Activated effector memory CD4-positive, alpha-beta T cell treated with Interleukin-2 at 50 U/mL for 16 hours (primary cell): ENCODE data around the gene HNMT.
"Not testable (repeated sequence)": the region's sequence is repeated elsewhere in the genome, so short reads cannot be mapped to it uniquely, and the experiment has no call there.

Experiments used
- DNase-seq: peaks from one replicate; pipeline ENCODE4 v3.0.0-alpha.2; 2020

The HNMT gene

DNA sequence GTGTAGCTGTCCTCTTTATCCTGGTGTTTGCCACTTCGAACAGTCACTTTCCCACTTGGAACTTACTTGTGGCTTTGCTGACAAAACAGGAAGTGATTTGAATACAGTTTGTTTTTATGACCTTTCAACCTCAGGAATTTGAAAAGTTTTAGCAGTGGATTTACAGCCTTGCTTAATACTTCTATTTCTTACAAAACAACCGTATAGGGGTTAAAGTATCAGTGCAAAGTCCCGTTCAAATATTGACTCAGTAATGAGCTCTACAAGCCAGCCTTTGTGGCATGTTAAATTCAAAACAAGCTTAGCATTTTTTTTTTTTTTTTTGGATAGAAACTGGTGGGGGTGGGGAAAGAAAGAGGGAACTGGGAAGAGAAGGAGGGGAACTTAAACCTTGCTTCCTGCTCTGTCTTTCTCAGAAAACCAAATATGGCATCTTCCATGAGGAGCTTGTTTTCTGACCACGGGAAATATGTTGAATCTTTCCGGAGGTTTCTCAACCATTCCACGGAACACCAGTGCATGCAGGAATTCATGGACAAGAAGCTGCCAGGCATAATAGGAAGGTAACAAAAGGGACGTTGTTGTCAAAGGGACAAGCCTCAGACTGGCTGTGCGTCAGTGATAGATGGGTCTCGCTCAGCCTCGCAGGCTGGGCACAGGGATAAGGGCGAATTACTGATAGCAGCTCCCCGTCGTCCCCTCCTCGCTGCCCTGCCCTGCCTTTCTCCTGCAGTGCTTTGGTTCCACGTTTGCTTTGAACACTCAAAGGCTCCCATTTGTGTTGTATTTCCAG, at the start of gene HNMT:
Gene HNMT (plus strand): TSS at position 408 of the 793 bp plus-strand sequence. CDS start 19 bp downstream, at position 427.
- no peak for DNase-seq

DNA sequence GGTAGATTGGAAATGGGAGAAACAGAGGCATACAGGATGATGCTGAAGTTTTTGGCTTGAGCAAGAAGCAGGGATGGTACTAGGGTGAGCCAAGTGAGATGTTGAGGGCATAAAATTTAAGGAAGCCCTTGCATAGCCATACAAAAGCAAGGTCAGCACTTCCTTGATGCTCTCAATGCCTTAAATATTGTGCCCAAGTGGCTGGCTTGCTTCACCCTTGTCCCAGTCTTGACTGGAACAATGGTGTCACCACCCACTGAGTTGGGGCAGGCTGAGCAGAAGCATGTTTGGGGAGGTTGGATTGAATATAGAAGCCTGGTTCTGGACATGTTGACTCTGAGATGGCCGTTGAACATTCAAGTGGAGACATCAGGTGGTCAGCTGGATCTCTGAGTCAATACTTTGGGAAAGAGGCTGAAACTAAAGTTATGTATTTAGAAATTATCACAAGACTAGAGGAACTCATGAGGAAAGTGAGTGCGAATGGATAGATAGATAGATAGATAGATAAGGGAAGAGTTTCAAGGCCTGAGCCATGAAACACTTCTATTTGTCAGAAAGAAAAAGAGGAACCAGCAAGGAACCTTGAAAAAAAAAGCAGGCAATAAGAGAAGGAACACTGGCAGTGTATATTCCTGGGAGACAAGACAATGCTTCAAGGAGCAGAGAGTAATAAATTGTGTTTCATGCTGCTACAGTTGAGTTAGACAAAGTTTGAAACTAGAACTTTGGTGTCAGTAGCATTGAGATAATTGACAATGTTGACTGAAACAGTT, 43.0 kb upstream of the HNMT start:
- no peak for DNase-seq

DNA sequence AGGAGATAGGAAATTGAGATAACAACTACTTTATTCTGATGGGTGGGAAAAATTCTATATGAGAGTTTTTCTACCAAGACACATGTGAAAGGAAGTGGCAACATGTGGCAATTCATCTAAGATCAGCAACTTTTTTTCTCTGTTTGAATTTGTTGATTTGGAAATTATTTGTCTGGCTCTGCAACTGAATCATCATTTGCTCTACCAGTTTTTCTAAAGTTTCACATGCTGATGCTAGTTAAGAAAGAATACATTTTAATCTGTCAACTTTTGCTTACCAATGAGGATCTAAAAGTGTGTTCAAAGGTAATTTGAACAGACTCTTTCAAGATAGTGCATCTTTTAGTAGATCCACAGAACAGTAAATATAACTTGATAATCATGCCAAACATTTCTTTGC, 42.1 kb upstream of the HNMT start:
- not testable (repeated sequence) for DNase-seq

DNA sequence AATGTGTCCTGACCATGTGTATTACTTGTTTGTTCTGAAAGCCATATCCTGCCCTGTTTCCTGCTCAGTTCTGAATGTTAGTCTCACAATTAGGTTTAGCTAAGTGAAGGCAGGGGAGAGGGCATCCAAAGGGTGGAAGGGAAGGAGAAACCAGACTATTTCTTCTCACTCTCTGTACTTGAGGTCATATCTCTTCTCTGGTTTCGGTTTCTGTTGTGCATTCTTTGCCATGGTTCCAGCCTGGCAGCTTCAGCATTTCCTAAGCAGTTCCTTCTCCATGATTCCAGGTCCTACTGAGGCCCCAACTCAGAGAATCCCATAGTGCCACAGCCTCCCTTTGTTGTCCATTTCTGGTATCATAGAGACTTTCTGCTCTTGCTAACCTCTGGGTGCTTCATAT, 40.3 kb upstream of the HNMT start:
- DNase-seq = no peak

DNA sequence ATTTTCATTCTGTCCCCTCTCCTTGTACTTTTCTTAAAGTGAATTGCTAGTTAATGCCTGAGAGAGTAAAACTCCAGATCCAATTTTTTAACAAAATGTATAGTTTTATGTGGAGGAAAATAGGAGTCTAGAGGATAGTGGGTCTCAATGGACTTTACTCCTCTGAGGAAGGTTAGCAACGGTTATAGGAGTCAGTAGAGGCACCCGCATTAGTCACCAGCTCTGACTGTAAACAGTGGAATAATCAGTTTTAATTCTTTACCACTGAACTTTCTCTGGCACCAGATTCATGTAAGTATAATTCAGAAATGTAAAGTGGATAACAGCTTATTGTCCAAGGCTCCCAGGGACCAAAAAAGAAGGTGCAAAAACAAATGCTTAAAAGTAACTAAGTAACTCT, 38.7 kb upstream of the HNMT start:
- no peak for DNase-seq

DNA sequence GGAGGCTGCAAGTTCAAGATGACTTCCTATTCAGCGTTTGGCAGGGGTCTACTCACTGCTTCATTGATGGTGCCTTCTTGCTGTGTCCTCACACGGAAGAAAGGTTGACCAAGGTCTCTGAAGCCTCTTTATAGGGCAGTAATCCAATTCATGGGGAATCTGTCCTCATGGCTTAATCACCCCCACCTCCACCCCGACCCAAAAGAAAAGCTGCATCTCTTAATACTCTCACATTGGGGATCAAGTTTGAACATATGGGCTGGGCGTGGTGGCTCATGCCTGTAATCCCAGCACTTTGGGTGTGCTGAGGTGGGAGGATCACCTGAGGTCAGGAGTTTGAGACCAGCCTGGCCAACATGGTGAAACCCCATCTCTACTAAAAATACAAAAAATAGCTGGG, 36.4 kb upstream of the HNMT start:
- no peak for DNase-seq

DNA sequence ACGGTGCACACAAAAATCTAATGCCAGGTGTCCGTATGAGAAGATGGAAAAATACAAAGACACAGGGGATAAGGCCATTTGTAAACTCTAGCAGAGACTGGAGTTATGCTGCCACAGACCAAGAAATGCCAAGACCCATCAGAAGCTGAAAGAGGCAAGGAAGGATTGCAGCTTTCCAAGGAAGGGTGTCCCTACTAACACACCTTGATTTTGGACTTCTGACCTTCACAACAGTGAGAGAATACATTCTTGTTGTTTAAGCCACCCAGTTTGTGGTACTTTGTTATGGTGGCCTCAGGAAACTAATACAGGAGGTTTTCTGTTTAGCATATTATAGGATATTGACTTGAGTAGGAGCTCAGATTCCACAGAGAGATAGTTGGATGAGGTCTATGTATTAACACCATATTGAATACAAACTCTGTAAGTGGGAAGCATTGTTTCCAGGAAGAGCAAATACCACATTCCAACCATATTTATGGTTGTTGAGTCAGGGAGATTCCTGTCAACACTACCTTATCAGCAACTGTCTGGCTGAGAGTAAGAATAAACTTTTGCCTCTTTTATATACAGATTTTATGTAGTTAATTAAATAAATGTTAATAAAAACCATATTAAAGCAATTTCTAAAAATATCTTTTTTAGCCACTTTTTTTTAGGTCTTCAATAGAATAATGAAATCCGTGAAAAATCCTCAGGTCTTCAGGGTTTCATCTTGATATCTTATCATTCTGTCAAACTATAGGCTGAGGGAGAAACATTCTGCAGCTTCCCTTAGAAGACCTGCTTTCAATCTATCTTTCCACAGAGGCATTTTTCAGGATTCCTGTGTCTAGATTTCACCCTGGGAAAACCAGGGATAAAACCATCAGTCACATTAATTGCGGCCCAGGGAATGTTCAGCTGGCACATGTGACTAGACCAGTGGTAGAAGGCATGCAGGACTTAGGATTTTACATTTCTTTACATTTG, 35.4 kb upstream of the HNMT start:
- DNase-seq = no peak

DNA sequence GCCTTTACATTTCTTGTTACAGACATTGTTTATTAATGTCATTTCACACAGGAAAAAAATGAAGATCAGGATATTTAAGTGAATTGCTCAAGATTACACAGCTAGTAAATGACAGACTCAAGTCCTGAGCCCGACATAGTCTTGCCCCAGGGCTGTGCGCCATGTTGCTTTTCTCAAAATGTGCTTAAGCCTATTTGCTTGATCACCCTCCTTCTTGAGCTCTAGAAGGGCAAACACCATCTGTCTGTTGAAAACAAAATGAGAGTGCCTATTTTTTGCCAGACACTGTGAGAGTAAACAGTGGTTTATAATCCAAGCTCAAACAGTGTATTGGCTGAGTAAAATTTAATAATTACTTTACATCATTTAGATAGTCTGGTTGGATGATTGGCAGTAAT, 34.8 kb upstream of the HNMT start:
- no peak for DNase-seq

DNA sequence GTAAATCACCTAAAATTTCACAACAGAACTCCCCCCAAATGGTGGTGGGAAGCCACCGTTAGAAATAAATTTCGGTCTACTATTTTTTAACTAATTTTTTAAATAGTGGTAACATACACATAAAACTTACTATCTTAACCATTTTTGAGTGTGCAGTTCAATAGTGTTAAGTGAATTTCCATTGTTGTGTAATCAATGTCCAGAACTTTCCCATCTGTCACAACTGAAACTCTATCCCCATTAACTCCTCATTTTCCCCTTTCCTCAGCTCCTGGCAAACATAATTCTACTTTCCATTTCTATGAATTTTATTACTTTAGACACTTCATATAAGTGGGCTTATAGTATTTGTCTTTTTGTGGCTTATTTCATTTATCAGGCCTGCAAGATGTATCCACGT, 34.1 kb upstream of the HNMT start:
- no peak for DNase-seq

DNA sequence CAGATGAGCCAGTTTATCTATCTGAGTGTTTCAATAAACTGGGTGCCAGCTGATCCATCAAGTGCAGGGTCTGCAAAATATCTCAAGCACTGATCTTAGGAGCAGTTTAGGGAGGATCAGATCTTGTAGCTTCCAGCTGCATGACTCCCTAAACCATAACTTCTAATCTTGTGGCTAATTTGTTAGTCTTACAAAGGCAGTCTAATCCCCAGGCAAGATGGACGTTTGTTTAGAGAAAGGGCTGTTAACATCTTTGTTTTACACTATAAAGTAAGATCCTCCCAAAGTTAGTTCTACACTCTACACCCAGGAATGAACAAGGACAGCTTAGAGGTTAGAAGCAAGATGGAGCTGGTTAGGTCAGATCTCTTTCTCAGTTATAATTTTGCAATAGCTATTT, 28.7 kb upstream of the HNMT start:
- DNase-seq = no peak

DNA sequence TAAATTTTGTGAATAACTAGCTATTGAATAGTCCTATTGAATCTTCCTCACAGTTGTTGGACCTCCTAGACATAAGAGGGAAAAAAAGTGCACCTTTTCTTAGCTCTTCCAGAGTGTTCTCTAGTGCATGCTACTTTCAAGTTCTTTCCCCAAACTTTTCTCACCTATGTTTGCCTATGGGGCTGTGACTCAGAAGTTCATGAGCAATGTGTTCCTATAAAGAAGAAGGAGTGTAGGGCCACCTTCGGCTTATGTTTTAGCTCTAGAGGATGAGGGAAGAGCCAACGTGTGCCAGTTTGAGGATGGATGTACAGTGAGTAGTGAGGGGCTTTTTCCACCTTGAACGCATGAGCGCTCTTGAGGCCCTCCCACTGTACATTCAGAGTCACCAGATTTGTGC, 27.0 kb upstream of the HNMT start:
- DNase-seq = no peak

DNA sequence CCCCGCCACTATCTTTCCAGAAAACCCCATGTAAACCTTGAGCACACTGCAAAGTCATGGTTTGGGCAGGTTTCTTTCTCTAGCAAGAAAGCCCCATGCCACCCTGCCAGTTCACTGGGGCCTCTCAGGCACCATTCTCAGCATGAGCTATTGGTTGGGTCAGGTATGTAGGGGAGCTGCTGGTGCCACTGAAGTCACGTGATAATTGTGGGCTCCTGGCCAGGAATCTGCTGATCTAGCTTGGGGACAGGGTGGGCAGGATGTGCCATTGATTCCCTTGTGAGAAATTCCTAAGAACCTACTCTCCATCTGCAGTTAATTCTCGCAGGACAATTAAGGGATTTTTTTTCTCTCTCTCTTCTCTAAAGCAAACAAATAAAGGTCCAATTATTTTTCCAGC, 26.5 kb upstream of the HNMT start:
- DNase-seq = no peak

DNA sequence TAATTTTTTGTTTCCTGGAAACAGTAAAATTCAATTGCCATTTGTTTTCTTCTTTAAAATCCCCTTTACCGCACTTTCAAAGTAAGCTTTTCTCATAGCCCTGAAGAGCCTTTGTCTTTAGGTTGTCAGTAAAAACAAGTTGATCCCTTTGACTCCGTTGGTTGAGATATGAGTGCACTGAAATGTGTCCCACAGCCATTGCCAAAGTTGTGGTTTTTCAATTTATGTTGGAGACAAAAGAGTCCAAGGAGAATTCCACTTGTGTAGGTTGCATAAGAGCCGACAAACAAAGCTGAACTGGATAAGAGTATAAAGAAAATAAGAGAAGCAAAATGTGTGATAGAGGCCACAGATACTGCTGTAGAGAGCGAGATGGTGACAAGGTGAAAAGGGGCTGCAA, 26.1 kb upstream of the HNMT start:
- no peak for DNase-seq

DNA sequence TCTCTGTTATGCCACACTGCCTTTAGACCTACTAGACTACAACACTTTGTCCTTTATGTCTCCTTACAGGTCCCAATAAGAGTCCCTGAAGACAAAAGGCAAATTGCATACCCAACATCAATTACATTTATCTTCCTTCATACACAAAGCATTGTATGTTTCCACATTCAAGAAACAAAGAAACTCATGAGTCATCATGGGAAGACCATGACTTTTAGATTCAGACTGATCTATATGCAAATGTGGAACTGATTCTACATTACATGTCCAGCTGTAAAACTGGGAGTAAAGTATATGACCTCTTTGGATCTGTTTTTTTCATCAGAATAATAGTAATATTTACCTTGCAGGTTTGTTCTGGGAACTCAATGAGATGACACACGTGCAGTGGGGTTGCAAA, 25.2 kb upstream of the HNMT start:
- DNase-seq = no peak

DNA sequence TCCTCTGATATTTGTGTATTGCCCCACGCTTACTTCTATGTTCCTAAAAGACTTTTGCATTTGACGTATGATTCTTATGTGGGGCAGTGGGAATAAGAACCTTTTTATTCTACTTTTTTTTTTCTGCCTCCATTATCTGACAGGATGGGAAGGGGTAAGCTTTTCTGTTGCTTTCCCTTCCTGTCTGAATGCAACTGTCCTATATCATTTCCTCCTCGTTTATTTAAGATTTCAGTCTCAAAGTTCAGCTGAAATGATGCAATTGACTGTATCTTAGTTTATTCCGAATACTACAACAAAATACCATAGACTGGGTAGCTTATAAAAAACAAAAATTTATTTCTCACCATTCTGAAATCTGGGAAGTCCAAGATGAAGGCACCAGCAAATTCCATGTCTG, 24.1 kb upstream of the HNMT start:
- DNase-seq = no peak

DNA sequence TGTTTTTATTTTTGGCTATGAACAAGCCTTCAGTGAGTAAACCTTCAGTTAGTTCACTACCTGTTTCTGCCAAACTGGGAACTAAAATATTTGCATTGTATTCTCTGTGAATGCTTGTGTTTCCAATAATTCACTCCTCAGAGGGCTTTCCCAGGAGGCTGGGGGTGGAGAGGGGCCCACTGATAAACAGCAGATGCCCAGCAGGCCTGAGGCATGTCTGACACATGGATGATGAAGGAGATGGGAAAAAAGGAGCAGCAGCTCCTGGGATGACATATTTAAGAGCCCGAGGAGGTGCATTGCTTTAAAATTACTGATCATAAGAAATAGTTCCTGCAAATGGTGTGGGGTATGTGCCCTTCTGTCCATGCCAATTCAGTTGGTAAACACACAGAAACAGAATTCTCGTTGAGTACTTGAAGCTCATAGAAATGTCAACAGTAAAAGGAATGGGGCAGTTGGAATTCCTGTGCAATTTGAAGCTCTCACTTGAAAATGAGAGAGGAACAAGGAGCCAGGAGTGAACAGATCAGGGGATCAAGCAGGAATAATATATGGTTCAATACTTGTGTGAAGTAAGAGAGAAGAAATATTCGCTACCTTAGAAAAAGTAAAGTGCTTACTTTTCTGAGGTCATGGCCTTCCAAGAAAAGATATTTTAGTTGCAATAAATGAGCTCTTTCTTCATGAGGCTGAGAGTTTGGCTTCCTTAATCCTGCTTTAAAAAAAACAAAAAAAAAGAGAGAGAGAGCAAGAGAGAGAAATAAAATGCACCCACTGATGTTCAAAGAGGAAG, 22.0 kb upstream of the HNMT start:
- no peak for DNase-seq

DNA sequence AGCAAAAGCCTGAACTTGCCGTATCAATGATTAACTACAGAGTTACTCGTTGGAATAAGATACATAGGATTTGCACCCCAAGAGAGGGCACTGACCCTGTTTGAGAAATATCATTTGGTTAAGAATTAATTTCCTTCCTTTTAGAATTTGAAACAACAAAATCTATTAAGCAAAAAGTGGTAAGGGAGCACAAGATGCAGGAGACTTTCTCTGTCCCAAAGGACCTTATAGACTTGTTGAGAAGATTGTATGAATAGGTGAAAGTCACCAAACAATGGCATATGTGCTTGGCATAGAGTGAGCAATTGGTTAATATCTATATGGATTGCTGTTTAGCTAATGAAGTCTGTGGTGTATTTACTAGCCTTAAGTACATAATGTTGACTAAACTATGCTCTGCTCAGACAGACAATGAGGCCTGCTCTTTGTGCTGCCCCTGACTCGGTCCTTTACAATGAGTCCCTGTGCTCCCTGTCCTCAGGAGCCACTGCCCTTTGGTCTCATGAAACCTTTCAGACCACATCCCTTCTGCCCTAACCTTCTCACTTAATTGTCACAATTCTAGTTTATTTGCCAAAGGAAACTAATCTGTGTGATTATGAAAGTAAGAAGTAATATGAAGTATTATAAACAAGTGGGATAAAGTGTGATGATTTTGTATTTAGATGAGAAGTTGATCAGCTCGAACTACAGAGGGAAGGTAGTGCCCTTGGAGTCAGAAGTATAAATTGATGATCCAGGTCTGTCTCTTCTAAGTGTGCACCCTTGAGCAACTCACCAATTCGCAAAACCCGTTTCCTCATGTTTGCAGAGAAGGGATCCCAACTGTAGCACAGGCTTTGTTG, 21.2 kb upstream of the HNMT start:
- no peak for DNase-seq

DNA sequence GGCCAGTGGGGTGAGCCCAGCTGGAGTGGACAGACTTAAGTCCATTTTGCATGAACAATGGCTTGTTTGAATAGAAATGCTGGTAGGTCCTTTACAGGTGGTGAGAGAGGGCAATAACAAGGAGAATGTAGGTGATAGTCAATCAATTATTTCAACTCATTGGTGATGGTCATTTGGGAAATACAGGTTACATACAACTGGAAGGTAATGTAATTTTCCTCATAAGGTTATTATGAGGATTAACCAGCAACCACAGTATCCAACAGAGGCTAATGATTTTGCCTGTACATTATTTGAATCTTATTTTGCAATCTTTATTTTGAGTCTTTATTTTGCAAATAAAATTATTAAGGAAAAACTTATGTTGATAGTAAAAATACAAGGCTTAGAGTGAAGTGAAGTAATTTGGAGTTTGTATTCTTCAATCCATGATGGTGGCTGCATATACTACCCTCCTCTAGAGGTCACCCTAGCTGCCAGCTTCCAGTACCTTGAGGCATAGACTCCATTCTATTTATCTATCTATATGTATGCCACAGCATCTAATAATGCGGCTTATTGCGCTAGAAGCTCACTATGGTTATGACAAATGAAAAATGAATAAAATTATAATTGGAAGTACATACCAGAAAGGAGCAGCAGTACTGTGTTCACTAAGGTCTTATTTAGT, 20.5 kb upstream of the HNMT start:
- no peak for DNase-seq

DNA sequence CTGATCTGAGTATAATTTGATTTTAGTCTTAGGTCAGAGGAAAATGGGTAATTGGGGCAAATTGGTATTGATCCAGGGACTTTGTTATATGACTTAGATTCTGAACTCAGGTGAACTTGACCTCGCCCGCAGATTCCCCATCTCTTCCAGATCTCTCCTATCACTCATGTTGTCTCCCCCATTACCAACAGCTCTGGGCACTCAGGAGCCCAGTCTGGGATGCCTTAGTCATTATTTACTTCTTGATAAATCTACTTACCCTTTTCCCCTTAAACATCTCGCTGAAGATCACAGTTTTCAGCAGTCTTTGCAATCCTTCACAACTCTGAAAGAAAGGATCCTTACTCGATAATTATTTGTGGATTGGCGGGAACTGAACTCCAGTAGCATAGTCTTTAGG, 19.6 kb upstream of the HNMT start:
- DNase-seq = no peak

DNA sequence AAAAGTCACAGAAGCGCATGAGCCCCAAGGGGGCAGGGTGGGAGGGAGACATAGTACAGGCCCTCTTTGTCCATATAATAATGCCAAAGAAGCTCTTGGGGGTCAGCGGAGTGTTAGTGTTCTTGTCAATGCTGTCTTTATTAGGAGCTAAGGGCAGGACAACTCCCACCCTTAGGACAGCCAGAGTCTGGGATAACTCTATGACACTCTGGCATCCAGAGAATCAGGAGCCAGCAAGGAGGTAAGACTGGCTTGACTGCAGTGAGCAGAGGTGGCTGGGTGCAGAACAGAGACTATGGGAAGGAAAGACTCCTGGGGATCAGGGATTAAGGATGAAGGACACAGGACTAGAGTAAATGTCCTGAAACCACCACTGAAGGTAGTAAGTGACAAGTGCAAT, 19.0 kb upstream of the HNMT start:
- no peak for DNase-seq

DNA sequence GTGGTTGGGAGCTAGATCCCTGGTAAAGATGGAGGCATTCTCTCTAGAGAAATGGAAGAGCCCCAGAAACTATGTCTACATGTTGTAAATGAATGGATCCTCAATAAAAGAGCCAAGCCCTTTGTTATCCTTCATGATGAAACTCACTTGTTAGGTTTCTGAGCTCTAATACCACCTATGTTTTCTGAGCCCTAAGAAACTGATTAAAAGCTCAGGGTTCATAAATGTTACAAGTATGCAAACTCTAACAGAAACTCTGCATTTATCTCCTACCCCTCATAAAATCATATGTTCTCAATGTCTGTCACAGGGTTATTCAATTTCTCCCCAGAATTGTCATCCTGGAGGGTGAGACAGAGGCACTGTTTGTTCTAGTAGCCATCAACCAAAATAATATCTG, 18.0 kb upstream of the HNMT start:
- DNase-seq = no peak
